Mesenchymal stem cell (in vitro differentiated cells and primary cell): ENCODE data around the gene LINC00305.

Source experiments
- DNase-seq: peaks from one replicate; pipeline ENCODE4 v3.0.0-alpha.2; 2013
- H2AFZ ChIP-seq: one replicate; pipeline ENCODE4 v1.6.1; 2013; ENCODE audit warnings: low read depth, mild to moderate bottlenecking, control low read depth, inconsistent platforms, low read length, moderate library complexity
- H2AK5ac ChIP-seq: 2 replicates; pipeline ENCODE4 v1.6.1; 2013; ENCODE audit warnings: low read length, moderate library complexity, mild to moderate bottlenecking, inconsistent platforms; ENCODE audit not compliant: severe bottlenecking
- H2BK120ac ChIP-seq: one replicate; pipeline ENCODE4 v1.6.1; 2013; ENCODE audit warnings: low read depth, mild to moderate bottlenecking, inconsistent platforms, low read length, moderate library complexity
- H2BK12ac ChIP-seq, 2 experiments: one replicate each; pipeline ENCODE4 v1.6.1; 2013; ENCODE audit warnings: inconsistent platforms in 2 of 2, low read length in 2 of 2, mild to moderate bottlenecking in 2 of 2, moderate library complexity in 2 of 2, control low read depth in 1 of 2
- H2BK15ac ChIP-seq: one replicate; pipeline ENCODE4 v1.6.1; 2013; ENCODE audit warnings: mild to moderate bottlenecking, low read depth, inconsistent platforms; ENCODE audit not compliant: poor library complexity, severe bottlenecking
- H2BK5ac ChIP-seq: 2 replicates; pipeline ENCODE4 v1.6.1; 2013; ENCODE audit warnings: low read depth, mild to moderate bottlenecking, low read length, control low read depth, inconsistent platforms; ENCODE audit not compliant: poor library complexity, severe bottlenecking
- H3K14ac ChIP-seq, 2 experiments: one replicate each; pipeline ENCODE4 v1.6.1; 2013; ENCODE audit warnings: inconsistent platforms in 2 of 2, low read length in 2 of 2, control low read depth in 1 of 2, mild to moderate bottlenecking in 1 of 2, moderate library complexity in 1 of 2
- H3K18ac ChIP-seq, 2 experiments: one replicate each; pipeline ENCODE4 v1.6.1; 2013; ENCODE audit warnings: inconsistent platforms in 2 of 2, low read length in 2 of 2, control low read depth in 1 of 2, low read depth in 1 of 2, mild to moderate bottlenecking in 1 of 2
- H3K23ac ChIP-seq, 2 experiments: one replicate each; pipeline ENCODE4 v1.6.1; 2013; ENCODE audit warnings: inconsistent platforms in 2 of 2, low read length in 2 of 2, mild to moderate bottlenecking in 2 of 2, moderate library complexity in 2 of 2, control low read depth in 1 of 2
- H3K27ac ChIP-seq: 2 replicates; pipeline ENCODE4 v1.5.1; 2013; ENCODE audit warnings: mild to moderate bottlenecking, moderate library complexity, low read length, control low read depth, inconsistent platforms; ENCODE audit not compliant: poor library complexity, severe bottlenecking
- H3K27me3 ChIP-seq, 2 experiments: 2 replicates each; pipeline versions ENCODE4 v1.6.1 to v1.7.0; 2013; ENCODE audit warnings: low read length in 2 of 2, mild to moderate bottlenecking in 2 of 2, moderate library complexity in 2 of 2, control low read depth in 1 of 2, inconsistent platforms in 1 of 2; ENCODE audit not compliant: control insufficient read depth in 1 of 2, insufficient read depth in 1 of 2
- H3K36me3 ChIP-seq, 2 experiments: 2 replicates each; pipeline versions ENCODE4 v1.6.1 to v1.7.0; 2013; ENCODE audit warnings: low read length in 2 of 2, control low read depth in 1 of 2, inconsistent platforms in 1 of 2, low read depth in 1 of 2, mild to moderate bottlenecking in 1 of 2; ENCODE audit not compliant: insufficient read depth in 2 of 2, control insufficient read depth in 1 of 2
- H3K4ac ChIP-seq, 2 experiments: one replicate each; pipeline ENCODE4 v1.6.1; 2013; ENCODE audit warnings: inconsistent platforms in 2 of 2, low read length in 2 of 2, mild to moderate bottlenecking in 2 of 2, moderate library complexity in 2 of 2, control low read depth in 1 of 2, low read depth in 1 of 2
- H3K4me1 ChIP-seq: 2 replicates; pipeline ENCODE4 v1.6.1; 2013; ENCODE audit warnings: low read depth, low read length, control low read depth; ENCODE audit not compliant: control insufficient read depth, insufficient read depth
- H3K4me2 ChIP-seq: 2 replicates; pipeline ENCODE4 v1.6.1; 2013; ENCODE audit warnings: low read length, mild to moderate bottlenecking, inconsistent platforms; ENCODE audit not compliant: poor library complexity, severe bottlenecking
- H3K4me3 ChIP-seq, 2 experiments: 2 replicates each; pipeline versions ENCODE4 v1.5.1 to v1.7.0; 2013; ENCODE audit warnings: low read length in 2 of 2, mild to moderate bottlenecking in 2 of 2, control low read depth in 1 of 2, low read depth in 1 of 2; ENCODE audit not compliant: insufficient read depth in 1 of 2
- H3K79me1 ChIP-seq: replicated peaks from 2 replicates; pipeline ENCODE4 v1.6.1; 2013; ENCODE audit warnings: mild to moderate bottlenecking, control low read depth, low read length, inconsistent platforms; ENCODE audit not compliant: poor library complexity, severe bottlenecking
- H3K9ac ChIP-seq: 2 replicates; pipeline ENCODE4 v1.7.0; 2013; ENCODE audit warnings: mild to moderate bottlenecking, low read length, moderate library complexity
- H3K9me3 ChIP-seq: 2 replicates; pipeline ENCODE4 v1.7.0; 2013; ENCODE audit warnings: mild to moderate bottlenecking, low read length; ENCODE audit not compliant: control insufficient read depth
- H4K8ac ChIP-seq: one replicate; pipeline ENCODE4 v1.6.1; 2013; ENCODE audit warnings: inconsistent platforms, mild to moderate bottlenecking, low read length, moderate library complexity
- H4K91ac ChIP-seq: one replicate; pipeline ENCODE4 v1.6.1; 2013; ENCODE audit warnings: mild to moderate bottlenecking, low read length, inconsistent platforms
- WGBS: methylation state at CpG from one replicate; pipeline ENCODE4 v1.1.7; 2013; ENCODE audit warnings: mixed read lengths; 5-methylcytosine and 5-hydroxymethylcytosine counted together

Gene LINC00305

GRCh38 chr18:64082054-64082453 lies 66.8 kb downstream of the LINC00305 start:
- H4K91ac ChIP-seq = no peak overlapping the region
- H3K4me2 ChIP-seq = no peak overlapping the region
- no peaks in the 10 kb centered on the region for H3K4me1 ChIP-seq
- H3K9ac ChIP-seq = no peak overlapping the region
- no peak overlapping the region for H2BK5ac ChIP-seq
- H4K8ac ChIP-seq = no peak overlapping the region
- no peak overlapping the region for H3K27ac ChIP-seq
- no peaks in the 10 kb centered on the region for H3K27me3 ChIP-seq
- no peak overlapping the region for H2BK120ac ChIP-seq
- H2AK5ac ChIP-seq = no peak overlapping the region
- H3K18ac ChIP-seq = no peak overlapping the region
- no peak overlapping the region for H3K14ac ChIP-seq
- H2BK15ac ChIP-seq = no peak overlapping the region
- no peak overlapping the region for H2BK12ac ChIP-seq
- no peak overlapping the region for H3K4ac ChIP-seq
- H3K79me1 ChIP-seq = no peaks in the 10 kb centered on the region
- no peak for DNase-seq
- WGBS = 87% methylated on average over 1 of the region's 1 CpG
- H3K4me3 ChIP-seq = no peak overlapping the region
- no peak overlapping the region for H2AFZ ChIP-seq
- H3K36me3 ChIP-seq = no peaks in the 10 kb centered on the region
- no peak overlapping the region for H3K23ac ChIP-seq
- H3K9me3 ChIP-seq = no peaks in the 10 kb centered on the region

GRCh38 chr18:64073971-64074370 lies 74.9 kb downstream of the LINC00305 start:
- no peak overlapping the region for H2BK12ac ChIP-seq
- H2AFZ ChIP-seq = no peak overlapping the region
- no peak for DNase-seq
- H3K27me3 ChIP-seq = no peaks in the 10 kb centered on the region
- WGBS = 71% methylated on average over 3 of the region's 4 CpGs
- no peak overlapping the region for H3K4me3 ChIP-seq
- H2BK5ac ChIP-seq = no peak overlapping the region
- no peak overlapping the region for H3K4me2 ChIP-seq
- no peak overlapping the region for H3K18ac ChIP-seq
- H3K4ac ChIP-seq = no peak overlapping the region
- no peaks in the 10 kb centered on the region for H3K36me3 ChIP-seq
- H4K8ac ChIP-seq = no peak overlapping the region
- H3K79me1 ChIP-seq = no peaks in the 10 kb centered on the region
- no peak overlapping the region for H3K9ac ChIP-seq
- H2BK15ac ChIP-seq = no peak overlapping the region
- H3K9me3 ChIP-seq = peaks cover 3% of the 10 kb centered on the region
- H2BK120ac ChIP-seq = no peak overlapping the region
- H3K23ac ChIP-seq = no peak overlapping the region
- no peak overlapping the region for H2AK5ac ChIP-seq
- H3K27ac ChIP-seq = no peak overlapping the region
- H4K91ac ChIP-seq = no peak overlapping the region
- H3K14ac ChIP-seq = no peak overlapping the region
- no peaks in the 10 kb centered on the region for H3K4me1 ChIP-seq

- no peak for DNase-seq
- H3K27ac ChIP-seq = no peak overlapping the region
- 74% methylated on average over 1 of the region's 3 CpGs for WGBS
- H3K18ac ChIP-seq = no peak overlapping the region
- H3K9me3 ChIP-seq = peaks cover 6% of the 10 kb centered on the region
- no peak overlapping the region for H2BK5ac ChIP-seq
- H4K8ac ChIP-seq = no peak overlapping the region
- no peak overlapping the region for H3K4ac ChIP-seq
- H3K9ac ChIP-seq = no peak overlapping the region
- no peaks in the 10 kb centered on the region for H3K4me1 ChIP-seq
- no peaks in the 10 kb centered on the region for H3K27me3 ChIP-seq
- H2BK12ac ChIP-seq = no peak overlapping the region
- H3K4me2 ChIP-seq = no peak overlapping the region
- no peak overlapping the region for H4K91ac ChIP-seq
- no peak overlapping the region for H2AFZ ChIP-seq
- no peak overlapping the region for H3K23ac ChIP-seq
- H3K79me1 ChIP-seq = no peaks in the 10 kb centered on the region
- no peak overlapping the region for H2BK15ac ChIP-seq
- H2AK5ac ChIP-seq = no peak overlapping the region
- H3K4me3 ChIP-seq = no peak overlapping the region
- no peak overlapping the region for H2BK120ac ChIP-seq
- H3K14ac ChIP-seq = no peak overlapping the region
- no peaks in the 10 kb centered on the region for H3K36me3 ChIP-seq
Measured at GRCh38 chr18:64055019-64055418, 93.9 kb downstream of the LINC00305 start.

GRCh38 chr18:64053246-64053645 lies 95.6 kb downstream of the LINC00305 start:
- Histone ChIP-seq H3K14ac (no peak overlapping the region), H3K27me3 (no peaks in the 10 kb centered on the region), H3K4me2 (no peak overlapping the region), H2BK15ac (no peak overlapping the region), H4K8ac (no peak overlapping the region), H2BK12ac (no peak overlapping the region), H3K9me3 (no peaks in the 10 kb centered on the region), H2BK5ac (no peak overlapping the region), H3K4me1 (no peaks in the 10 kb centered on the region), H3K9ac (no peak overlapping the region), H3K79me1 (no peaks in the 10 kb centered on the region), H3K18ac (no peak overlapping the region), H3K36me3 (no peaks in the 10 kb centered on the region), H2AFZ (no peak overlapping the region), H4K91ac (no peak overlapping the region), H2AK5ac (no peak overlapping the region), H3K4ac (no peak overlapping the region), H3K27ac (no peak overlapping the region), H2BK120ac (no peak overlapping the region), H3K4me3 (no peak overlapping the region), H3K23ac (no peak overlapping the region)
- no CpG with 5 or more reads among the region's 1 CpG for WGBS
- no peak for DNase-seq
